MM.1S (cell line): ENCODE data around the gene UBE2E3.

Source experiments
- DNase-seq: peaks from one replicate; pipeline ENCODE4 v3.0.0-alpha.2; 2015
- H2AFZ ChIP-seq: fragments of 300-600 bp; sonication (generic); 2 replicates; pipeline ENCODE4 v1.6.0; 2016; ENCODE audit warnings: antibody characterized with exemption, low read length
- H3F3A ChIP-seq: fragments of 300-600 bp; sonication (generic); 2 replicates; pipeline ENCODE4 v1.6.1; 2016; ENCODE audit warnings: mild to moderate bottlenecking, antibody characterized with exemption, low read length, moderate library complexity, mixed read lengths; ENCODE audit not compliant: insufficient read depth
- H3K27ac ChIP-seq: fragments of 300-600 bp; sonication (generic); 2 replicates; pipeline ENCODE4 v1.5.1; 2016; ENCODE audit warnings: mild to moderate bottlenecking, low read length
- H3K27me3 ChIP-seq: fragments of 300-600 bp; sonication (generic); replicated peaks from 2 replicates; pipeline ENCODE4 v1.6.0; 2016; ENCODE audit warnings: low read length; ENCODE audit not compliant: insufficient read depth
- H3K36me3 ChIP-seq: fragments of 300-600 bp; sonication (generic); replicated peaks from 2 replicates; pipeline ENCODE4 v1.6.1; 2016; ENCODE audit warnings: mild to moderate bottlenecking, low read length, mixed read lengths; ENCODE audit not compliant: insufficient read depth
- H3K4me1 ChIP-seq: fragments of 300-600 bp; sonication (generic); 2 replicates; pipeline ENCODE4 v1.6.1; 2016; ENCODE audit warnings: low read length, mixed read lengths
- H3K4me2 ChIP-seq: fragments of 300-600 bp; sonication (generic); 2 replicates; pipeline ENCODE4 v1.6.0; 2016; ENCODE audit warnings: low read depth, low read length
- H3K4me3 ChIP-seq: fragments of 300-600 bp; sonication (generic); 2 replicates; pipeline ENCODE4 v1.5.1; 2016; ENCODE audit warnings: low read length, mixed read lengths
- H3K79me2 ChIP-seq: fragments of 300-600 bp; sonication (generic); 2 replicates; pipeline ENCODE4 v1.6.1; 2016; ENCODE audit warnings: mixed run types, low read length, mixed read lengths
- H3K9ac ChIP-seq: fragments of 300-600 bp; sonication (generic); 2 replicates; pipeline ENCODE4 v1.6.1; 2016; ENCODE audit warnings: low read length, mixed read lengths
- H3K9me2 ChIP-seq: fragments of 300-600 bp; sonication (generic); replicated peaks from 2 replicates; pipeline ENCODE4 v1.6.1; 2016; ENCODE audit warnings: mild to moderate bottlenecking, low read length, mixed read lengths; ENCODE audit not compliant: insufficient read depth
- H3K9me3 ChIP-seq: fragments of 300-600 bp; sonication (generic); replicated peaks from 2 replicates; pipeline ENCODE4 v1.6.1; 2016; ENCODE audit warnings: mild to moderate bottlenecking, low read length, mixed read lengths; ENCODE audit not compliant: insufficient read depth
- H4K20me1 ChIP-seq: fragments of 300-600 bp; sonication (generic); 2 replicates; pipeline ENCODE4 v1.6.1; 2016; ENCODE audit warnings: mild to moderate bottlenecking, low read length, moderate library complexity, mixed read lengths; ENCODE audit not compliant: insufficient read depth
- CTCF ChIP-seq: fragments of 300-600 bp; sonication (generic); IDR thresholded peaks from 2 replicates; pipeline ENCODE4 v1.5.1; 2016; ENCODE audit warnings: antibody characterized with exemption, low read length, mixed read lengths
- EZH2 ChIP-seq: fragments of 300-600 bp; sonication (generic); optimal IDR thresholded peaks from 2 replicates; pipeline ENCODE3; 2017; ENCODE audit warnings: low read depth, mild to moderate bottlenecking, antibody characterized with exemption, low read length, mixed read lengths
- EZH2phosphoT487 ChIP-seq: fragments of 300-600 bp; sonication (generic); IDR thresholded peaks from 2 replicates; pipeline ENCODE4 v1.6.1; 2018; ENCODE audit warnings: antibody characterized with exemption, low read length

Gene UBE2E3

DNA sequence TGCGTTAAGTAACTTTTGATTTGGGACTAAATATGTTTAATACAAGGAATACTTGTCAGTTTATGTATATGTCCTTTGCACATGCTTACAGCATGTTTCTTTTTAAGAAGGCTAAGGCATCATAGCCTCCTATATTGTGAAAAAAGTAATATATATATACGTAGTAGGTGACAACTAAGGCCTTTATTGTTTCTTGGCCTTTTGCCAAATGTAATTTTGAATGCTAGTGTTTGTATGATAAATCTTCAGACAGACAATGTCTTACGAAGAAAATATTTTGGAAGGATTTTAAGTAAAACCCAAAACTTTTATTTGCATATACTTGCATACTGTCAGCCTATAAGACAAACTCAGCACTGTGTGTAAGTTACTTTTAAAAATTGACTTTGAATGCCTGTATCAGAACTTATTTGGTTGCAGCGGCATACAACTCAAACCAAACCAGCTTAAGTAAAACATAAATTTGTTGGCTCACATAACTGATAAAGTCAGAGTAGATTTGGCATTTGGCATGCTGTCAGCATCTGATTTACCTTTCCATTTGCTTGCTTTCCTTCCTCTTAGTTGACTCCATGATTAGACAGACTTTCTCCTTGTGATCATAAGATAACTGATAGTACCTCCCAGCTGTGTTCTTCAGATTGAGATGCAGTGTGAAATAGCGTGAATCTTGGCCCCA, 24.4 kb downstream of the UBE2E3 start:
- H3K9me2 ChIP-seq, result no peaks in the 10 kb centered on the region
- H3K4me2 ChIP-seq, result no peak overlapping the region
- H3K9me3 ChIP-seq, result no peaks in the 10 kb centered on the region
- H3K27ac ChIP-seq, result no peak overlapping the region
- peaks cover 4% of the 10 kb centered on the region; the same call in 1 of the 2 replicates for H4K20me1 ChIP-seq
- H3K27me3 ChIP-seq, result no peaks in the 10 kb centered on the region
- no peak overlapping the region for H2AFZ ChIP-seq
- H3F3A ChIP-seq, result no peaks in the 10 kb centered on the region
- no peak overlapping the region for H3K4me3 ChIP-seq
- H3K36me3 ChIP-seq, result no peaks in the 10 kb centered on the region; the same call in 1 of the 2 replicates
- no peak for TF ChIP-seq CTCF
- no peak for TF ChIP-seq EZH2phosphoT487
- no peak for TF ChIP-seq EZH2
- no peak for DNase-seq
- H3K79me2 ChIP-seq, result peaks cover 93% of the 10 kb centered on the region
- H3K9ac ChIP-seq, result no peak overlapping the region
- no peaks in the 10 kb centered on the region for H3K4me1 ChIP-seq

DNA sequence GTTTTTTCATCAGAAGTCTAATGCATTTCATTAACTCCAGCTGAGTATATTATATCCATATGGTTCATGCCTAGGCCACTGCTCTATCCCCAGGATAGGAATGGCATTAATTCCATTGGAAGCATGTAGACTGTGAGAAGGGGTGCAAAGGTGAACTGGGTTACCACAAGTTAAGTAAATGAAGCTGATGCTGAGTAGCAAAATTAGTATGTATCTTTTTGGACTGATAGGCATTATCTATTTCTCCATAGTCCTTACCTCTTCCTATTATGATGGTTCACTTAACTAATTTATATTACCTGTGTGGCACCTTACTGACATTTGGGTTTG, 24.9 kb downstream of the UBE2E3 start:
- TF ChIP-seq EZH2 (no peak), CTCF (no peak), EZH2phosphoT487 (no peak)
- no peak overlapping the region for H3K9ac ChIP-seq
- H3K27me3 ChIP-seq, result no peaks in the 10 kb centered on the region
- no peak for DNase-seq
- H3K9me2 ChIP-seq, result no peaks in the 10 kb centered on the region
- H3K4me2 ChIP-seq, result no peak overlapping the region
- peaks cover 4% of the 10 kb centered on the region; the same call in 1 of the 2 replicates for H4K20me1 ChIP-seq
- H2AFZ ChIP-seq, result no peak overlapping the region
- no peaks in the 10 kb centered on the region for H3F3A ChIP-seq
- no peaks in the 10 kb centered on the region; the same call in 1 of the 2 replicates for H3K36me3 ChIP-seq
- H3K4me1 ChIP-seq, result no peaks in the 10 kb centered on the region
- no peak overlapping the region for H3K4me3 ChIP-seq
- no peak overlapping the region for H3K27ac ChIP-seq
- H3K9me3 ChIP-seq, result no peaks in the 10 kb centered on the region
- H3K79me2 ChIP-seq, result peaks cover 94% of the 10 kb centered on the region

DNA sequence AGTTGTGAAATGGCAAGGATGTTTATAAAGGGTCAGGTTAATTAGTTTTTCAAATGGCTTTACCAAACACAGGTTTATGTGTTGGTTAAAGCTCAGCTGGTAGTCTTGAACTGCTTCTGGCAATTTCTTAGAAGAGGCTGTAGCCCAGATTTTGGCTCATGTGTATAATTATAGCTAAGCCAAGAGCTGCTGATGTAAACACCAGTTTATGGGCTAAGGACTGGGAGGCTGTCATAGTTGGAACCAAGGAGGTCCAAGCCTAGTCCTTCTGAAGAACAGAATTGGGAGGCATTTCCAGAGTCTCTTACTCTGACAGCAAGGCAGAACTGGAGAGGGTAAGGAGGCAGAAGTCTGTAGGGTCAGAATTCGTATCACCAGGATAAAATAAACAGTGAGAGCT, 25.4 kb downstream of the UBE2E3 start:
- H3K4me3 ChIP-seq, result no peak overlapping the region
- no peak overlapping the region for H3K4me2 ChIP-seq
- no peak overlapping the region for H2AFZ ChIP-seq
- no peak for DNase-seq
- TF ChIP-seq EZH2 (no peak), EZH2phosphoT487 (no peak), CTCF (no peak)
- no peak overlapping the region for H3K9ac ChIP-seq
- H3K27ac ChIP-seq, result no peak overlapping the region
- H3F3A ChIP-seq, result no peaks in the 10 kb centered on the region
- H3K9me2 ChIP-seq, result no peaks in the 10 kb centered on the region
- H3K79me2 ChIP-seq, result peaks cover 96% of the 10 kb centered on the region
- no peaks in the 10 kb centered on the region for H3K9me3 ChIP-seq
- H3K27me3 ChIP-seq, result no peaks in the 10 kb centered on the region
- H3K4me1 ChIP-seq, result no peaks in the 10 kb centered on the region
- no peaks in the 10 kb centered on the region; the same call in 1 of the 2 replicates for H3K36me3 ChIP-seq
- H4K20me1 ChIP-seq, result peaks cover 4% of the 10 kb centered on the region; the same call in 1 of the 2 replicates
